Measurements from ENCODE around the gene EFCAB12. TPM values are rescaled to one million over a fixed set of nuclear protein-coding genes. Genes with fewer than 3 reads are reported as not detected.
A peak's percentile ranks its signal among the peaks of the same experiment; 100 is the strongest.

EFCAB12 gene
- total and polyA plus RNA-seq, 2 of the 4 experiments (the other 2 are of a cell fraction), result under 0.01 to 0.17 TPM

DNA sequence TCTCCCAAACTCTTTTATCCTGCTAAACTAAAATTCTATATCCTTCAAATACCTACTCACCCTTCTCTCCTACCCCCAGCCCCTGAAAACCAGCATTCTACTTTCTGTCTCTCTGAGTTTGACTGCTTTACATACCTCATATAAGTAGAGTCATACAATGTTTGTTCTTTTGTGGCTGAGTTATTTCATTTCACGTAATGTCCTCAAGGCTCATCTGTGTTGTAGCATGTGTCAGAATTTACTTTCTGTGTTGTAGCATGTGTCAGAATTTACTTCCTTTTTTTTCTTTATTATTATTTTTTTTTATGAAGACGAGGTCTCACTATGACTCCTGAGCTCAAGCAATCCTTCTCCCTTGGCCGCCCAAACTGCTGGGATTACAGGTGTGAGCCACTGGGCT is 31.7 kb upstream of the EFCAB12 start:
- in situ Hi-C loops (cut with MboI; ENCODE audit: low sequenced_read_pairs), result no loop called here

More for the DNA sequence above, 31.7 kb upstream of the EFCAB12 start:
- Histone ChIP-seq H2AFZ (replicated peaks; ENCODE audit: low read length, poor library complexity) (no peak overlapping the region), H3K79me1 (ENCODE audit: low read depth in 1 of 2, low read length in 2 of 2) (peaks cover 5 to 17% of the 10 kb centered on the region in 2 experiments; a peak in 2 of 4 replicates), H3K4me2 (ENCODE audit: low read depth, low read length) (no peak overlapping the region), H3K4me3 (ENCODE audit: insufficient read depth, low read depth, low read length) (no peak overlapping the region), H3K9ac (ENCODE audit: low read depth, low read length) (no peak overlapping the region), H4K20me1 (ENCODE audit: insufficient read depth, low read length) (0 out of 2 replicates have a peak, but pooled peaks cover 5% of the 10 kb centered on the region), H3K4me1 (ENCODE audit: control insufficient read depth, insufficient read depth, low read length) (peaks cover 11% of the 10 kb centered on the region), H4K5ac (ENCODE audit: low read depth, low read length) (no peak overlapping the region), H2BK15ac (ENCODE audit: low read depth, low read length) (no peak overlapping the region), H3K27me3 (ENCODE audit: control insufficient read depth, insufficient read depth, low read length) (no peaks in the 10 kb centered on the region), H2AK5ac (ENCODE audit: low read depth, low read length) (peak overlapping the region; percentile 15; the same call in 1 of the 2 replicates), H3K9me3 (ENCODE audit: control insufficient read depth, insufficient read depth, low read length) (no peaks in the 10 kb centered on the region), H3K9me1 (ENCODE audit: insufficient read depth, low read length) (peaks cover 24% of the 10 kb centered on the region), H2BK120ac (ENCODE audit: low read depth, low read length) (no peak overlapping the region), H3K36me3 (ENCODE audit: control insufficient read depth, insufficient read depth, low read length) (peaks cover 6% of the 10 kb centered on the region), H3K23ac (ENCODE audit: low read depth, low read length) (no peak overlapping the region), H2AK9ac (replicated peaks; ENCODE audit: low read depth, low read length, poor library complexity) (no peak overlapping the region), H3K56ac (ENCODE audit: extremely low read depth, insufficient read depth, low read length) (no peak overlapping the region), H3K27ac (ENCODE audit: insufficient read depth, low read length) (no peak overlapping the region), H4K8ac (ENCODE audit: low read depth in 2 of 2, low read length in 2 of 2) (no peak overlapping the region), H3K14ac (replicated peaks; ENCODE audit: low read depth, low read length) (no peak overlapping the region), H2BK20ac (ENCODE audit: low read depth, low read length) (no peak overlapping the region), H2BK5ac (ENCODE audit: low read depth, low read length, poor library complexity, severe bottlenecking) (no peak overlapping the region), H3K4ac (ENCODE audit: low read depth, low read length) (no peak overlapping the region), H3K18ac (ENCODE audit: low read depth, low read length) (no peak overlapping the region), H4K91ac (ENCODE audit: insufficient read depth, low read depth, low read length) (no peak overlapping the region)
- ATAC-seq (ENCODE audit: low read depth) (no peak), DNase-seq (no peak)
- POLR2A ChIA-PET (ENCODE audit: unreplicated experiment), result no interaction called here
- BruUV-seq (replicated peaks), result no TSS peak
- dilution Hi-C loops (cut with HindIII; ENCODE audit: low sequenced_read_pairs, unreplicated experiment), result no loop called here
- CTCF ChIA-PET, result no interaction called here
- WGBS, 2 experiments (ENCODE audit: extremely low coverage in 2 of 2, insufficient read length in 1 of 2), result no CpG with 5 or more reads among the region's 3 CpGs
- TF ChIP-seq RAD21 (IDR thresholded peaks at IDR 0.05; ENCODE audit: low read length) (no peak), SMC3 (IDR thresholded peaks at IDR 0.05; ENCODE audit: low read depth, low read length) (no peak)
- intact Hi-C loops (cut with micrococcal nuclease), result no loop called here
